Measurements from ENCODE around the gene PRRC2B.
"Not testable (repeated sequence)": the region's sequence is repeated elsewhere in the genome, so short reads cannot be mapped to it uniquely, and the experiment has no call there.

The PRRC2B gene

GRCh38 chr9:131487621-131488031 lies 93.7 kb downstream of the PRRC2B start:
- DNase-seq, result no peak

GRCh38 chr9:131490514-131490913 lies 96.6 kb downstream of the PRRC2B start:
- no peak for DNase-seq

DNA sequence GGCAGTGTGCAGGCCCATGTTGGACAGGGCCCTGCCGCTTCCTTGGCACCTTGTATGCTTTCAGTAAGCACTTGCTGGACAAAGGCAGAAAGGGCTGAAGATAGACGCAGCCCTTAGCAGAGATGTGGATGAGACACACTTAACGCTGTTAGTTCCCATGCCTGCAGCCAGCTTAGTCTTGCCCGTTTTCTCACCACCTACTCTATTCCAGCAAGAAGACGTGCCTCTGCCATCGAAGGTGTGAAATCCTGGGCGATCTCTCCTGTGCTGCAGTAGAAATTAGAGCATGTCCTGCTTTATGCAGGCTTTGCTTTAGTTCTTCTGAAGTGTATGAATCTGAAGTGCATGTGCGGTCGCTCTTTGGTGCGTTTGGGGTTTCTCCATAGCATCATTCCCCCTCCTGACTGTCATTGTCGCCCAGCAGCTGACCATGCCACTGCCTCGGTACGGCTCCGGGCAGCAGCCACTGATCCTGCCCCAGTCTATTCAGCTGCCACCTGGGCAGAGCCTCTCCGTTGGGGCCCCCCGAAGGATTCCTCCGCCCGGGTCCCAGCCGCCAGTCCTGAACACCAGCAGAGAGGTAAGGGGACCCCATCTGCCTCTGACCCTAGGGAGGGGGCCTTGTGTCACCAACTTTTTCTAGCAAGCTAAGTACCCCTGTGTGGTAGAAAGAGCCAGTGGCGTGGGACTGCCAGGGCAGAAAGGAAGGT lies 97.3 kb downstream of the PRRC2B start:
- no peak for DNase-seq

- no peak for DNase-seq
These were observed 98.2 kb downstream of the PRRC2B start for GRCh38 chr9:131492070-131492469.

DNA sequence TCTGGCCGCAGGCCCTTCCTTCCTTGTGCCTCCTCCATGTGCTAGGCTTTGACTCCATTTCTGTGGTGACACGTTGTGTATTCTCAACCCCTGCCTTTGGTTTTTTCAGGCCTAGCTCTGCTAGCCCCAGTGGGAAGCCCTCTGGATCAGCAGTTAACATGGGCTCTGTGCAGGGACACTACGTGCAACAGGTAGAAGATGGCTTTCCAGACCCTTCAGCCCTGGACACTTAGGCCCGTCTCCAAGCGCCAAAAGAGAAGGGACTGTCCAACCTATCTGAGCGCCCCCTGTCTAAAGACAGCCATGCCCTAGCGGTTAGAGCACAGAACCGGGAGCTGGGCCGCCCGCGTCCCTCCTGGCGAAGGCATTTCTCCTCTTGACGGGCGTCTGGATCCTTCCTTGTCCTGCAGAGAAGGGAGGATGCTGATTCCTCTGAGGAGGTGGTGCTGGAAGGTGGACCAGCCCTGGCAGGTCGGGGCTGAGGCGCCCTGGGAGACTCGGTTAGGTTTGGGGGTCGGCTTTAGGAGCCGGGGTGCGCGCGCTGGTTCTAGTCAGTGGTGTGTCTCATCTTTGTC lies 100.5 kb downstream of the PRRC2B start:
- DNase-seq, result no peak

DNA sequence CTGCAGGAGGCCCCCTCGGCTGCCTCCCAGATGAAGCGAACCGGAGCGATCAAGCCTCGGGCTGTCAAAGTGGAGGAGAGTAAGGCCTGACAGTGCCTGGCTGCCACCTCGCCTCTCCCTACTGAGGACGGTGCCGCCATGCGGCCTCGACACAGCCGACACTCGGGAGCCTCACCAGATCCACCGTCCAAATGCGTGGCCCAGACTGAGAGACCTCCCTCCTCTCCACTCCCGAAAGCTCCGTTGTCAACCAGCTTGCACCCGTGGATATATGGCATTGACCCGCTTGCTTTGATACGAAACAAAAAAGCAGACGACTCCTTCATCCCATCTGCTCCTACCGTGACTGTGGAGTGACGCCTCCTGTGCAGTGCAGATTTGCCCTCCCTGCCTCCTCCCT lies 101.9 kb downstream of the PRRC2B start:
- DNase-seq, result no peak

GRCh38 chr9:131496844-131497405 lies 103.0 kb downstream of the PRRC2B start:
- no peak for DNase-seq

DNA sequence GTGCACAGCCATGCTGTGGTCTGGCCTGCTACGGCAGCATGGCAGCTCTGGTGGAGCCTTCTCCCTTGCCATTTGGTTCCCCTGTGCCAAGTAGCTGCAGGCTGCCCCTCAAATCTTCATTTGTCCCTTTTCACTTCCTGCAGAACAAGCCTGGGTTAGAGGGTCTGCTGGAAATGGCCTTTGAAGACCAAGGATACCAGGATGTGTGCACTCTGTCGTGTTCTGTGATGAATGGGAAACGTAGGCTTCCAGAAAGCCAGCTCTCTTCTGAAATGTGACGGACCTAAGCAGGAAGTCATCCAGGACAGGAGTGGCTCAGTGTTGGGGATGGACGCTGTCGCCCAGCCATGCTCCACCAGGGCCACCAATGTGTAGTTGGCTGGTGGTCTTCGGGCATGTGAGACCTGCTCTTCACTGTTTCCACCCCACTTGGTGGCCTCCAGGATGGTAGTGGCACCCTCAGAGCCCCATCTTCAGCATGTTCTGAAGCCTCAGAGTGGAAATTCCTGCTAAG lies 105.4 kb downstream of the PRRC2B start:
- DNase-seq, result no peak

GRCh38 chr9:131500377-131500776 lies 106.5 kb downstream of the PRRC2B start:
- peak in 4 of 5 experiments; percentile 58 to 91 (median 75) for DNase-seq

DNA sequence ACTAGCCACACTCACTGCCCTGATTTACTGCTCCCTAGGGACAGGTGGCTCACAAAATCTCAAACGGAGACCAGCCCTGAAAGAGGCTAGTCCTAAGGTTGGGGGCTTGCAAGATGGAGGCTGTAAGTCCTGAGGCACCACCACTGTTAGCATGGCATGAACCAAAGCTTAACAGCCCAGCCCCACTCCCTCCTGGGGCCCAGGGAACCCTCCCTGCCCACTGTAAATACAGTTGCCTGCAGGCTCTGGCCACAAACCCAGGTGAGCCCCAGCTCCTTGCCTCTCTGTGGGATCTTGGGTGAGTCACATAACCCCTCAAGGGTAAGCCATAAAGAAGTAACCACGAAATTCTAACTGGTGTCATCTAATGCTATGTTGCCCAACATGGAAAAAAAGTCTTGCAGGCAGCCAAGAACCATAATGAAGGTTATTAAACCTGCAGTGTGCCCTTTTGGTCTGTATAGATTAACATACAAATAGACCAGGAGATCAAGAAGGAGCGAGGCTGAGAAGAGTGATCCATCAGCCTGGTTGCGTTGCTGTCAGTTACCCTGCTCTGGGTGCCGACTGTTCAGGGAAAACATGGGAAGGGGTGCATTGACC lies 107.2 kb downstream of the PRRC2B start:
- DNase-seq, result peak in 4 of 5 experiments; percentile 20 to 84 (median 57)

DNA sequence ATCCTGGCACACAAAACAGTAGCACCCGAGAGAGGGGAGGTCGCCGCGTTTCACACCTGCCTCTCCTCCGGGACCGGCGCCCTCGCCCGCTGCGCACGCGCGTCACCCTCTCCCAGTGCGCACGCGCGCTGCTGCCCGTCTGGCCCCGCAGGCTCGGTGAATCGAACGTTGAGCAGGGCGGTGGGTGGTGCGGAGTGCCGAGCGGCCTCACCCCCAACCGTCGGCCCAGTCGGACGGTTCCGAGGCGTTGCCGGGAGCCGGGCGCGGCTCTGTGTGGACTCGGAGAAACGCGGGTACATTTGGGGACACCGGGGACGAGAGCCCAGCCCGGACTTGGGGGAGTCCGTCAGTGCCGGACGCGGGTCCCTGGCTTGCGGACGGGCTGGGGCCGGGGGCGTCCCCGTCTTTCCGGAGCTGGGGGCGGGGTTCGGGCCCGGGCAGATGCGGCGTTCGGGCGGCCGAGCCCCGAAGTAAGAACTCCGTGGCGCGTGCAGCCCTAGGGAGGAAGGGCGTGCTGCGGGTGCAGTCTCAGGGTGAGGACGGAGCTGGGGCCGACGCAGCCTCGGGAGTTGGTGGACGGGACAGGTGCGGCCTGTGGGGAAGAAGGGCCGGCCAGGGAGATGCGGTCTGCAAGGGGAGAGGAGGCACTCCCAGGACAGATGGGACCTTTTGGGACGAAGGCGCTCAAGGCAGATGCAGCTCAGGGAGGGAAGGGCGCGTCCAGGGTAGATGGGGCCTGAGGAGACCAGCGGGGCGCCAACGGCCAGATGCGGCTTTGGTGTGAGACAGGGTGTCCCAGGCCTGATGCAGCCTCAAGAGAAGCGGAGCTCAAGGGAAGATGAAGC lies 109.1 kb downstream of the PRRC2B start, which contains the start of gene POMT1:
POMT1 (plus strand) TSS at position 138 of the 845 bp plus-strand sequence. CDS start 1,301 bp downstream, outside the sequence.
- DNase-seq, result peak; percentile 77 to 92 (median 85)

DNA sequence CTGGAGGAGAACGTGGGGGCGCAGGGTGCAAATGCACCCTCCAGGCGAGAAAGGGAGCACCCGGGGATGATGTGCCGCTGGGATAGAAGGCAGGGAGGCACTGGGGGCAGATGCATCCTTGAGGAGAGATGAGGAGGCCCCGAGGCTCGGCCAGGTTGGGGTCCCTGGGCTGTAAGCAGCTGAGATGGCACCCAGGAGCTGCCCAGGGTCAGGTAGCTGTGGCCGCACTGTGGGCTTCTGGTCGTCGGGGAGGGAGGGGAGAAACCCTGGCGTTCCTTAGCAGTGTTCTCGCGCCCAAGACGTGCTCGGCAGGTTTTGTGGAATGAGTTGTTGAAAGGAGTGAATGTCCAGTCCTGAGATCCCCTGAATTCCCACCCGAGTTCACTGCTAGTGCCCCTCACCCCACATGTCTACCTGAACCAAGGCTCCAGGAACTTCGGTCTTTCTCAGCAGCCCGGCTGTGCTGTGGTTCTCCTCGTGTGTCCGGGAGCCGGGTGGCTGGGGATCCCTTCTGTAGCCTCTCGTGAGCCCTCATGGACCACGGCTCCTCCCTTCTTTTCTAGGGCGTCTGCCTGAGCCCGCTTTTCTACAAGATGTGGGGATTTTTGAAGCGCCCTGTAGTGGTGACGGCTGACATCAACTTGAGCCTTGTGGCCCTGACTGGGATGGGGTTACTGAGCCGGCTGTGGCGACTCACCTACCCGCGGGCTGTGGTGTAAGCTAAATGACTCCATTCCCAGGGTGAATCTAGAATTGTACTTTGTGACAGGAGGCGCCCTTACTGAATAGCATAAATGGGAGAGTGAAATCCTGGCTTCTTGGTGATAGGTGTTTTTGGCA lies 110.0 kb downstream of the PRRC2B start:
- peak in 4 of 5 experiments; percentile 28 to 88 (median 56) for DNase-seq

DNA sequence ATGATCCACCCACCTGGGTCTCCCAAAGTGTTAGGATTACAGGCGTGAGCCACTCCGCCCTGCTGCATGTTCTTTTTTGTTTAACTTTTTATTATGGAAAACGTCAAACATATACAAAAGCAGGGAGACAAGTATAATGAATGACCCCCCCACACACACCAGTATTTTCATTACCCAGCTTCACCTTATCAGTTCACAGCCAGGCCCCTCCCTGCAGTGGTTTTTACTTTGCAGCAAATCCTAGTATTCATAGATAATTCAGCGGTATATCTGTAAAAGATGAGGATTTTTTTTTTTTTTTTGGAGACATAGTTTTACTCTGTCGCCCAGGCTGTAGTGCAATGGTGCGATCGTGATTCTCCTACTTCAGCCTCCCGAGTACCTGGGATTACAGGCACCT lies 111.1 kb downstream of the PRRC2B start:
- no peak for DNase-seq

GRCh38 chr9:131511416-131511815 lies 117.5 kb downstream of the PRRC2B start:
- DNase-seq, result no peak

DNA sequence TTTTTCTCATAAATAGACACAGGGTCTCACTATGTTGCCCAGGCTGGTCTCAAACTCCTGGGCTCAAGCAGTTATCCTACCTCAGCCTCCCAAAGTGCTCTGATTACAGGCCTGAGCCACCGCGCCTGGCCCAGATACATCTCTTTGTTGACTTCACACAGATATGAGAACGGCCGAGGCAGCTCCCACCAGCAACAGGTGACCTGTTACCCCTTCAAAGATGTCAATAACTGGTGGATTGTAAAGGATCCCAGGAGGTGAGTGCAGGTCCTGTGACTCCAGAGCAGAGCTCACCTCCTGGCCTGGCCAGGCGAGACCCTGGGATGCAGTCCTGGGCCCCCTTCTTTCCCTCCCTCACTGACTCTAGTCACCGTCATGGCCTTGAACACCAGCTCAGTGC lies 118.0 kb downstream of the PRRC2B start:
- no peak for DNase-seq

DNA sequence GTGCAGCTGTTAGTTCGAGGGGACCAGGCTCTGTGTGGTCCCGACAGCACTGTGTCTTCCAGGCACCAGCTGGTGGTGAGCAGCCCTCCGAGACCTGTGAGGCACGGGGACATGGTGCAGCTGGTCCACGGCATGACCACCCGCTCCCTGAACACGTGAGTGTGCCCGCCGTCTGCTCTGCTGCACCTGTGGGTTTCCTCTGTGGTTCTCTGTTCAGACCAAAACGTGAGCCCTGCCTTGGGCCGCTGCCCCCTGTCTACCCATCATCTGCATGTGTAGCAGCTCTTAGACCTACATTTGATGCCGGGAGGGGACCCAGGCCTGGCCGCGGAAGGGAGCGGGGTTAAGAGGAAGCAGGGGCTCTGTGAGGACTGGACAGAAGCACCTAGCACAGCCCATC lies 119.3 kb downstream of the PRRC2B start:
- no peak for DNase-seq

DNA sequence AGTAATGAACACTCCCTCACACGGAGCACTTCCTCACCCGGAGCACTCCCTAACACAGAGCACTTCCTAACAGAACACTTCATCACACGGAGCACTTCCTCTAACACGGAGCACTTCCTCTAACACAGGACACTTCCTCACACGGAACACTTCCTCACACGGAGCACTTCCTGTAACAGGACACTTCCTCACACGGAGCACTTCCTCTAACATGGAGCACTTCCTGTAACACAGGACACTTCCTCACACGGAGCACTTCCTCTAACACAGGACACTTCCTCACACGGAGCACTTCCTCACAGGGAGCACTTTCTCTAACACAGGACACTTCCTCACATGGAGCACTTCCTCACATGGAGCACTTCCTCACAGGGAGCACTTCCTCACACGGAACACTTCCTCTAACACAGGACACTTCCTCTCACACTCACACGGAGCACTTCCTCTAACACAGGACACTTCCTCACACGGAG lies 121.7 kb downstream of the PRRC2B start:
- not testable (repeated sequence) for DNase-seq

GRCh38 chr9:131516100-131516499 lies 122.2 kb downstream of the PRRC2B start:
- DNase-seq, result no peak

DNA sequence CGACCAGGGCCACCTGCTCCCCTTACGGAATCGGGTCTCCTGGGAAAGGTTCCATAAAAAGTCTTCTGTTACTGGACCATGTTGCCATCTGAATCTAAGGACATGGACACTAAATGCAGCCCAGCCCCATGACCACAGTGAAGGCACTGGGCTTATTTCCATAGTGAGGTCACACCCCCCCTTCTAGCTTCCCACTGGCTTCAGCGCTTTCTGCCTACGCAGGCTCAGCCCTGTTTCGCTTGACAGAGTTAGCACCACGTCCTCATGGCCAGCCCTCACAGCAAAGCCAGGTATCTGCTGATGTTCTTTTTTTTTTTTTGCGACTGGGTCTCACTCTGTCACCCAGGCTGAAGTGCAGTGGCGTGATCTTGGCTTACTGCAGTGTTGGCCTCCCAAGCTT lies 123.0 kb downstream of the PRRC2B start:
- DNase-seq, result no peak

DNA sequence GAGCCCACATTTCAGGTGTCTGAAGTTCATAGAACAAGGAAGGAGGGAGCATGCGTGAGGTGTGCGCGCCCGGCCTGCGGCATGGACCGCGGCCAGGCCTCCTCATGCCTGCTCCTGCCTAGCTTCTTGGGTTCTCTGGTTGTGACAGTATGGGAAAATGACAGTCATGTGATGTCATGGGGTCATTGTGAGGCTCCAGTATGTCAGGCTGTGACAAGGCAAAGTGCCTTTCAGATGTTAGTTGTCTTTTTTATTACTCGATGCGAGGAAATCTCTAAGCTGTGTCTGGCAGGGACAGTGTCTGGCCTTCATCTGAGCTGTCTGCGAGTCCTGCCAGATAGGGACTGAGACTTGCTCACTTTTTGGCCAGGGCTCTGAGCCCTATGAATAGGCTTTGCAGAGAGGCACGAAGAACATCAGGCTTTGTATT lies 123.9 kb downstream of the PRRC2B start:
- DNase-seq, result no peak

DNA sequence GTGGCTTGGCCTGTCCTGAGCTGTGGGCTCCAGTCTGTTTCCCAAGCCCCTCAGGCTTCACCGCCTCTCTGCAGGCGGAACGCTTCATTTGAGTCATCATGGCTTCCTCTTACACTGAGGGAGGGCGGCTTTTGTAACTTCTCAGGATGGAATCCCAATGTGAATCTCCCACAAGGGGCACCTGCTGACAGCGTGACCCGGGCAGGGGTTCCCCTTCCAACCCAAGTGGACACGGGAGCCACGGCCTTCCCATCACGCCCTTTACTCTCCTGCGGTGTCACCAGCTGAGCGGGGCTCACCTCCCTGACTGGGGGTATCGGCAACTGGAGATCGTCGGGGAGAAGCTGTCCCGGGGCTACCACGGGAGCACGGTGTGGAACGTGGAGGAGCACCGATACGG lies 124.7 kb downstream of the PRRC2B start:
- no peak for DNase-seq
